Neuron (in vitro differentiated cells): ENCODE data around the gene GIGYF2.

ENCODE experiments used
- H2AFZ ChIP-seq: one replicate; pipeline ENCODE4 v1.6.1; 2013; ENCODE audit warnings: low read depth, mild to moderate bottlenecking, inconsistent platforms, low read length, moderate library complexity
- H3K27me3 ChIP-seq: one replicate; pipeline ENCODE4 v1.6.1; 2013; ENCODE audit warnings: low read length; ENCODE audit not compliant: insufficient read depth
- H3K36me3 ChIP-seq: one replicate; pipeline ENCODE4 v1.6.1; 2013; ENCODE audit warnings: low read length; ENCODE audit not compliant: insufficient read depth
- H3K4me1 ChIP-seq: one replicate; pipeline ENCODE4 v1.6.1; 2013; ENCODE audit warnings: low read length; ENCODE audit not compliant: insufficient read depth
- H3K4me3 ChIP-seq: 2 replicates; pipeline ENCODE4 v1.5.1; 2013; ENCODE audit warnings: mild to moderate bottlenecking, low read length, moderate library complexity
- H3K9me3 ChIP-seq: one replicate; pipeline ENCODE4 v1.6.1; 2013; ENCODE audit warnings: low read length

Gene GIGYF2

GRCh38 chr2:232697059-232697806 lies at the start of gene GIGYF2:
Gene GIGYF2, plus strand, starts transcription at chr2:232697331. Its CDS starts 37,867 bp downstream, at chr2:232735198.
- H3K9me3 ChIP-seq = no peaks in the 10 kb centered on the region

GRCh38 chr2:232649033-232649432 lies 48.1 kb upstream of the GIGYF2 start:
- Histone ChIP-seq H3K4me3 (no peak overlapping the region), H2AFZ (no peak overlapping the region), H3K4me1 (peaks cover 11% of the 10 kb centered on the region), H3K36me3 (no peaks in the 10 kb centered on the region), H3K27me3 (no peaks in the 10 kb centered on the region), H3K9me3 (no peaks in the 10 kb centered on the region)

More at GRCh38 chr2:232697059-232697806, at the start of gene GIGYF2:
- Histone ChIP-seq H3K4me1 (peaks cover 25% of the 10 kb centered on the region), H3K27me3 (no peaks in the 10 kb centered on the region), H3K4me3 (peak within 1 kb of the TSS; percentile 96), H2AFZ (peak within 1 kb of the TSS; percentile 93), H3K36me3 (peaks cover 7% of the 10 kb centered on the region)

- peaks cover 11% of the 10 kb centered on the region for H3K4me1 ChIP-seq
- H2AFZ ChIP-seq = no peak overlapping the region
- H3K9me3 ChIP-seq = no peaks in the 10 kb centered on the region
- no peaks in the 10 kb centered on the region for H3K36me3 ChIP-seq
- no peaks in the 10 kb centered on the region for H3K27me3 ChIP-seq
- H3K4me3 ChIP-seq = no peak overlapping the region
Observed at GRCh38 chr2:232652505-232652851, 44.7 kb upstream of the GIGYF2 start.

- H3K4me1 ChIP-seq = peaks cover 11% of the 10 kb centered on the region
- no peaks in the 10 kb centered on the region for H3K36me3 ChIP-seq
- H3K27me3 ChIP-seq = no peaks in the 10 kb centered on the region
- no peaks in the 10 kb centered on the region for H3K9me3 ChIP-seq
- H2AFZ ChIP-seq = no peak overlapping the region
- no peak overlapping the region for H3K4me3 ChIP-seq
Observed at GRCh38 chr2:232653441-232653840, 43.7 kb upstream of the GIGYF2 start.

GRCh38 chr2:232655392-232655791 lies 41.7 kb upstream of the GIGYF2 start:
- Histone ChIP-seq H3K4me3 (no peak overlapping the region), H3K27me3 (no peaks in the 10 kb centered on the region), H3K9me3 (no peaks in the 10 kb centered on the region), H3K4me1 (peaks cover 11% of the 10 kb centered on the region), H2AFZ (no peak overlapping the region), H3K36me3 (no peaks in the 10 kb centered on the region)

- Histone ChIP-seq H3K4me1 (no peaks in the 10 kb centered on the region), H3K36me3 (no peaks in the 10 kb centered on the region), H2AFZ (no peak overlapping the region)
Observed at GRCh38 chr2:232658217-232658785, 38.8 kb upstream of the GIGYF2 start.

GRCh38 chr2:232659359-232659758 lies 37.8 kb upstream of the GIGYF2 start:
- no peak overlapping the region for H2AFZ ChIP-seq
- H3K4me3 ChIP-seq = no peak overlapping the region
- H3K27me3 ChIP-seq = no peaks in the 10 kb centered on the region
- H3K4me1 ChIP-seq = no peaks in the 10 kb centered on the region
- no peaks in the 10 kb centered on the region for H3K36me3 ChIP-seq
- H3K9me3 ChIP-seq = no peaks in the 10 kb centered on the region

More at GRCh38 chr2:232658217-232658785, 38.8 kb upstream of the GIGYF2 start:
- Histone ChIP-seq H3K9me3 (no peaks in the 10 kb centered on the region), H3K4me3 (no peak overlapping the region), H3K27me3 (no peaks in the 10 kb centered on the region)

GRCh38 chr2:232662486-232663260 lies 34.5 kb upstream of the GIGYF2 start:
- Histone ChIP-seq H3K9me3 (no peaks in the 10 kb centered on the region), H3K36me3 (no peaks in the 10 kb centered on the region), H3K4me3 (no peak overlapping the region), H3K4me1 (no peaks in the 10 kb centered on the region), H2AFZ (no peak overlapping the region), H3K27me3 (no peaks in the 10 kb centered on the region)

GRCh38 chr2:232666051-232666805 lies 30.9 kb upstream of the GIGYF2 start:
- Histone ChIP-seq H3K9me3 (no peaks in the 10 kb centered on the region), H3K36me3 (no peaks in the 10 kb centered on the region), H3K4me1 (peaks cover 6% of the 10 kb centered on the region), H3K4me3 (no peak overlapping the region), H3K27me3 (no peaks in the 10 kb centered on the region), H2AFZ (no peak overlapping the region)

GRCh38 chr2:232667989-232668583 lies 29.0 kb upstream of the GIGYF2 start:
- Histone ChIP-seq H3K4me1 (peaks cover 6% of the 10 kb centered on the region), H3K27me3 (no peaks in the 10 kb centered on the region), H3K36me3 (no peaks in the 10 kb centered on the region), H3K4me3 (no peak overlapping the region), H2AFZ (no peak overlapping the region), H3K9me3 (no peaks in the 10 kb centered on the region)

- H3K4me1 ChIP-seq = peaks cover 6% of the 10 kb centered on the region
- H3K27me3 ChIP-seq = no peaks in the 10 kb centered on the region
- H2AFZ ChIP-seq = no peak overlapping the region
Observed at GRCh38 chr2:232668805-232669444, 28.2 kb upstream of the GIGYF2 start.

GRCh38 chr2:232672588-232672987 lies 24.5 kb upstream of the GIGYF2 start:
- H3K27me3 ChIP-seq = no peaks in the 10 kb centered on the region
- no peaks in the 10 kb centered on the region for H3K36me3 ChIP-seq
- no peak overlapping the region for H3K4me3 ChIP-seq
- no peaks in the 10 kb centered on the region for H3K9me3 ChIP-seq
- no peak overlapping the region for H2AFZ ChIP-seq
- H3K4me1 ChIP-seq = peaks cover 6% of the 10 kb centered on the region

More at GRCh38 chr2:232668805-232669444, 28.2 kb upstream of the GIGYF2 start:
- Histone ChIP-seq H3K4me3 (no peak overlapping the region), H3K36me3 (no peaks in the 10 kb centered on the region), H3K9me3 (no peaks in the 10 kb centered on the region)
